DND-41 (cell line): ENCODE data around the gene RANBP17.
A peak's percentile ranks its signal among the peaks of the same experiment; 100 is the strongest.

Experiments
- ATAC-seq: fragments of 200-7000 bp; cut with Tn5 transposase; 3 replicates; pipeline ENCODE4 v1.9.1; 2021; ENCODE audit warnings: low read depth; ENCODE audit not compliant: insufficient read depth
- DNase-seq: peaks from one replicate; pipeline ENCODE4 v3.0.0-alpha.2; 2020
- H2AFZ ChIP-seq: 2 replicates; pipeline ENCODE4 v1.6.0; 2012; ENCODE audit warnings: low read depth, low read length
- H3K27ac ChIP-seq: 2 replicates; pipeline ENCODE4 v1.5.1; 2012; ENCODE audit warnings: low read length, inconsistent platforms
- H3K27me3 ChIP-seq: fragments of 200-600 bp; sonication (generic); 2 replicates; pipeline ENCODE4 v1.6.0; 2012; ENCODE audit warnings: low read length, mild to moderate bottlenecking, inconsistent platforms; ENCODE audit not compliant: insufficient read depth, poor library complexity
- H3K36me3 ChIP-seq: 2 replicates; pipeline ENCODE4 v1.5.1; 2012; ENCODE audit warnings: low read length, inconsistent platforms; ENCODE audit not compliant: insufficient read depth
- H3K4me1 ChIP-seq: 2 replicates; pipeline ENCODE4 v1.5.1; 2012; ENCODE audit warnings: mild to moderate bottlenecking, low read length; ENCODE audit not compliant: insufficient read depth
- H3K4me2 ChIP-seq: 2 replicates; pipeline ENCODE4 v1.6.0; 2012; ENCODE audit warnings: mild to moderate bottlenecking, moderate library complexity, low read length, inconsistent platforms; ENCODE audit not compliant: insufficient read depth
- H3K4me3 ChIP-seq, 2 experiments: fragments of 200-600 bp in 1 of 2; shearing (Covaris generic) in 1 of 2; 2 replicates each; pipeline ENCODE4 v1.5.1; 2012 to 2016; ENCODE audit warnings: inconsistent platforms in 2 of 2, low read length in 2 of 2, mild to moderate bottlenecking in 2 of 2, low read depth in 1 of 2, moderate library complexity in 1 of 2
- H3K79me2 ChIP-seq: 2 replicates; pipeline ENCODE4 v1.6.0; 2012; ENCODE audit warnings: low read length, inconsistent platforms; ENCODE audit not compliant: insufficient read depth
- H3K9ac ChIP-seq: 2 replicates; pipeline ENCODE4 v1.6.0; 2012; ENCODE audit warnings: low read depth, mild to moderate bottlenecking, inconsistent platforms, low read length, moderate library complexity
- H3K9me3 ChIP-seq: 2 replicates; pipeline ENCODE4 v1.5.1; 2012; ENCODE audit warnings: low read length, moderate library complexity, mild to moderate bottlenecking, inconsistent platforms; ENCODE audit not compliant: insufficient read depth, severe bottlenecking
- H4K20me1 ChIP-seq: 2 replicates; pipeline ENCODE4 v1.6.0; 2012; ENCODE audit warnings: low read length; ENCODE audit not compliant: insufficient read depth
- CTCF ChIP-seq: IDR thresholded peaks from 2 replicates; pipeline ENCODE4 v1.5.1; 2012; ENCODE audit warnings: borderline replicate concordance, low read length, moderate library complexity, mild to moderate bottlenecking; ENCODE audit not compliant: poor library complexity, severe bottlenecking; ENCODE audit errors: extremely low read depth
- EZH2 ChIP-seq: IDR thresholded peaks from 3 replicates; pipeline ENCODE4 v1.6.1; 2012; ENCODE audit warnings: borderline replicate concordance, low read depth, mild to moderate bottlenecking, moderate library complexity, low read length, inconsistent platforms; ENCODE audit not compliant: severe bottlenecking

Gene RANBP17

GRCh38 chr5:171189442-171189841 lies 327.6 kb downstream of the RANBP17 start:
- Histone ChIP-seq H3K4me1 (no peaks in the 10 kb centered on the region), H3K79me2 (no peaks in the 10 kb centered on the region), H3K9ac (no peak overlapping the region), H3K27ac (no peak overlapping the region), H4K20me1 (no peaks in the 10 kb centered on the region), H3K4me2 (no peak overlapping the region), H3K27me3 (no peaks in the 10 kb centered on the region), H3K9me3 (no peaks in the 10 kb centered on the region), H3K36me3 (no peaks in the 10 kb centered on the region), H2AFZ (no peak overlapping the region), H3K4me3 (no peak overlapping the region)
- DNase-seq (no peak), ATAC-seq (no peak)
- TF ChIP-seq CTCF, result no peak
- no peak for TF ChIP-seq EZH2

GRCh38 chr5:171192111-171192510 lies 330.3 kb downstream of the RANBP17 start:
- no peak overlapping the region for H3K4me2 ChIP-seq
- no peak overlapping the region for H3K4me3 ChIP-seq
- no peaks in the 10 kb centered on the region for H3K79me2 ChIP-seq
- H2AFZ ChIP-seq, result no peak overlapping the region
- DNase-seq, result no peak
- H3K4me1 ChIP-seq, result no peaks in the 10 kb centered on the region
- no peaks in the 10 kb centered on the region for H3K9me3 ChIP-seq
- H3K36me3 ChIP-seq, result no peaks in the 10 kb centered on the region
- TF ChIP-seq CTCF (no peak), EZH2 (no peak)
- H3K27me3 ChIP-seq, result no peaks in the 10 kb centered on the region
- no peak for ATAC-seq
- no peak overlapping the region for H3K27ac ChIP-seq
- H4K20me1 ChIP-seq, result no peaks in the 10 kb centered on the region
- no peak overlapping the region for H3K9ac ChIP-seq

DNA sequence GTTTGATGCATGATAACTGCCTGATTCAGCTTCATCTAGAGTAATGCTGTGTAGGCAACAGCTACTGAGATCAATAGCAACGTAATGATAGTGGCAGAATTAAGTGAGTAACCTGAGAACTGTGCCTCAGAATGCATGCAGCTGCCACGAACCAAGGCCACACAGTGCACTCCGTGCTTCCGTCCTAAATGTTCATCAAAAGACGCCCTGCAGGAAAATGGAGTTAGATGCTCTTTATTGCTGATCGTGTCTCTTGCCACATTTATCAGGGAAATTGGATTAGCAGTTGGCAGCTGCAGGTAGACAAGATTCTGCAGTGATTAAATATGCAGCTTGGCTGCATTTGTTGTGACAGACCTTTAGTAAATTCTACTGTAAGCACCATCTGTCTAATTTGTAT lies 339.5 kb downstream of the RANBP17 start:
- H3K27me3 ChIP-seq, result no peaks in the 10 kb centered on the region
- peak; percentile 66 for DNase-seq
- peak overlapping the region; percentile 54 for H3K9ac ChIP-seq
- H3K27ac ChIP-seq, result peak overlapping the region; percentile 76
- no peaks in the 10 kb centered on the region for H3K79me2 ChIP-seq
- no peaks in the 10 kb centered on the region for H3K9me3 ChIP-seq
- H3K36me3 ChIP-seq, result no peaks in the 10 kb centered on the region
- ATAC-seq, result peak; percentile 95
- H3K4me2 ChIP-seq, result peak overlapping the region; percentile 53
- peak overlapping the region; percentile 62 for H2AFZ ChIP-seq
- H3K4me1 ChIP-seq, result peaks cover 45% of the 10 kb centered on the region
- H3K4me3 ChIP-seq, result peak overlapping the region in 1 of 2 experiments; percentile 36; a peak in 2 of 4 replicates
- TF ChIP-seq EZH2 (no peak), CTCF (no peak)
- H4K20me1 ChIP-seq, result no peaks in the 10 kb centered on the region

GRCh38 chr5:171205375-171205774 lies 343.6 kb downstream of the RANBP17 start:
- ATAC-seq (no peak), DNase-seq (no peak)
- Histone ChIP-seq H3K36me3 (no peaks in the 10 kb centered on the region), H3K79me2 (no peaks in the 10 kb centered on the region), H3K9ac (no peak overlapping the region), H3K4me3 (no peak overlapping the region), H3K9me3 (no peaks in the 10 kb centered on the region), H2AFZ (no peak overlapping the region), H3K27ac (no peak overlapping the region), H3K4me1 (peaks cover 51% of the 10 kb centered on the region), H4K20me1 (no peaks in the 10 kb centered on the region), H3K27me3 (no peaks in the 10 kb centered on the region), H3K4me2 (no peak overlapping the region)
- TF ChIP-seq CTCF (no peak), EZH2 (no peak)
